Tibial nerve (tissue), 4 donors: ENCODE measurements around the gene C2. TPM values are rescaled to one million over a fixed set of nuclear protein-coding genes. Genes with fewer than 3 reads are reported as not detected.

ENCODE experiments used
- DNase-seq, 2 donors: peaks; one replicate each; pipeline ENCODE4 v3.0.0-alpha.2; 2019; ENCODE audit warnings: low spot score in 2 of 2
- H3K27ac ChIP-seq, 4 donors: fragments of 200-600 bp; sonication (generic) in 3 of 4; one replicate each; pipeline ENCODE4 v1.5.1; 2017 to 2019; ENCODE audit warnings: mild to moderate bottlenecking in 1 of 4
- H3K27me3 ChIP-seq, 2 donors: fragments of 200-600 bp; sonication (generic) in 1 of 2; one replicate each; pipeline versions ENCODE4 v1.5.1 to v1.6.0; 2017 to 2019
- H3K36me3 ChIP-seq, 3 donors: fragments of 200-600 bp; sonication (generic); one replicate each; pipeline ENCODE4 v1.5.1; 2018 to 2019
- H3K4me1 ChIP-seq, 4 donors: fragments of 200-600 bp; sonication (generic) in 3 of 4; one replicate each; pipeline ENCODE4 v1.5.1; 2017 to 2019
- H3K4me3 ChIP-seq, 4 donors: fragments of 200-600 bp; sonication (generic) in 3 of 4; one replicate each; pipeline ENCODE4 v1.5.1; 2017 to 2019; ENCODE audit warnings: mild to moderate bottlenecking in 1 of 4, moderate library complexity in 1 of 4
- H3K9me3 ChIP-seq, 4 donors: fragments of 200-600 bp; sonication (generic) in 3 of 4; one replicate each; pipeline ENCODE4 v1.5.1; 2017 to 2019
- EP300 ChIP-seq, 2 donors: sonication (generic); formaldehyde crosslinking; IDR thresholded peaks; one replicate each; pipeline ENCODE4 v1.6.1; 2017; ENCODE audit warnings: antibody characterized with exemption in 2 of 2, mild to moderate bottlenecking in 1 of 2
- POLR2A ChIP-seq, 2 donors: fragments of 450-650 bp; IDR thresholded peaks; one replicate each; pipeline ENCODE4 v1.6.1; 2017; ENCODE audit warnings: antibody characterized with exemption in 2 of 2, mild to moderate bottlenecking in 2 of 2, moderate library complexity in 2 of 2
- WGBS, 2 donors: methylation state at CpG; one replicate each; pipeline ENCODE4 v1.1.5; 2018; 5-methylcytosine and 5-hydroxymethylcytosine counted together
- total RNA-seq, 4 donors: library from RNA; depleted of rRNA; stranded (reverse); fragments of >200 nt; gene quantifications; one replicate each; pipeline ENCODE4 v1.1.0, GENCODE V29; 2016
- TF ChIP-seq, protein P1 (sequence below), 5 experiments: fragments of 200-600 bp in 3 of 5; fragments of 450-650 bp in 2 of 5; sonication (generic) in 3 of 5; IDR thresholded peaks; one replicate each; pipeline ENCODE4 v1.5.1; 2016 to 2019; ENCODE audit warnings: antibody characterized with exemption in 5 of 5, mild to moderate bottlenecking in 3 of 5, moderate library complexity in 2 of 5

C2 gene
- total RNA-seq, 4 donors from 2014 or later: 4.6 to 17.4 (median 6.1) TPM

DNA sequence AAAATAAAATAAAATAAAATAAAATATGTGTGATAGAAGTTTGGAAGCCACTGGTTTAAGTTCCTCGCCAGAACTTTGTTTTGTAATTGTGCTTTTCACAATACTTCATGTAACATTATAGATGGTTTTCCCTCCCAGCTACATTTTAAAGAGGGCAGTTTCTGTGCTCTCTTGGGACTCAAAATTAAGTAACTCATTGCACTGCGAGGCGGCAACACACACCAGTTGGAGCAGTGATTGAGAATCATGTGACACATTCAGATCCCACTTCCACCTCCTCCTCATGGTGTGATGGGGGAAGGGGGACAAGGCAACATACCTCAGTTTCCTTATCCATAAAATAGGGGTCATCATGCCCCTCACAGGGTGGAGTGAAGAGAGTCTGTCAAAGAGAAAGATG, 7.5 kb downstream of the C2 start:
- Histone ChIP-seq H3K4me3 (no peak overlapping the region), H3K36me3 (no peaks in the 10 kb centered on the region), H3K4me1 (no peaks in the 10 kb centered on the region), H3K9me3 (no peaks in the 10 kb centered on the region), H3K27me3 (no peaks in the 10 kb centered on the region), H3K27ac (no peak overlapping the region)
- WGBS, 2 donors: 73 to 76% methylated on average over 3 of the region's 3 CpGs
- TF ChIP-seq, protein P1, sequence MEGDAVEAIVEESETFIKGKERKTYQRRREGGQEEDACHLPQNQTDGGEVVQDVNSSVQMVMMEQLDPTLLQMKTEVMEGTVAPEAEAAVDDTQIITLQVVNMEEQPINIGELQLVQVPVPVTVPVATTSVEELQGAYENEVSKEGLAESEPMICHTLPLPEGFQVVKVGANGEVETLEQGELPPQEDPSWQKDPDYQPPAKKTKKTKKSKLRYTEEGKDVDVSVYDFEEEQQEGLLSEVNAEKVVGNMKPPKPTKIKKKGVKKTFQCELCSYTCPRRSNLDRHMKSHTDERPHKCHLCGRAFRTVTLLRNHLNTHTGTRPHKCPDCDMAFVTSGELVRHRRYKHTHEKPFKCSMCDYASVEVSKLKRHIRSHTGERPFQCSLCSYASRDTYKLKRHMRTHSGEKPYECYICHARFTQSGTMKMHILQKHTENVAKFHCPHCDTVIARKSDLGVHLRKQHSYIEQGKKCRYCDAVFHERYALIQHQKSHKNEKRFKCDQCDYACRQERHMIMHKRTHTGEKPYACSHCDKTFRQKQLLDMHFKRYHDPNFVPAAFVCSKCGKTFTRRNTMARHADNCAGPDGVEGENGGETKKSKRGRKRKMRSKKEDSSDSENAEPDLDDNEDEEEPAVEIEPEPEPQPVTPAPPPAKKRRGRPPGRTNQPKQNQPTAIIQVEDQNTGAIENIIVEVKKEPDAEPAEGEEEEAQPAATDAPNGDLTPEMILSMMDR (IDR thresholded peaks at IDR 0.05): no peak
- TF ChIP-seq EP300 (IDR thresholded peaks at IDR 0.05) (no peak), POLR2A (IDR thresholded peaks at IDR 0.05) (no peak)
- DNase-seq: no peak

DNA sequence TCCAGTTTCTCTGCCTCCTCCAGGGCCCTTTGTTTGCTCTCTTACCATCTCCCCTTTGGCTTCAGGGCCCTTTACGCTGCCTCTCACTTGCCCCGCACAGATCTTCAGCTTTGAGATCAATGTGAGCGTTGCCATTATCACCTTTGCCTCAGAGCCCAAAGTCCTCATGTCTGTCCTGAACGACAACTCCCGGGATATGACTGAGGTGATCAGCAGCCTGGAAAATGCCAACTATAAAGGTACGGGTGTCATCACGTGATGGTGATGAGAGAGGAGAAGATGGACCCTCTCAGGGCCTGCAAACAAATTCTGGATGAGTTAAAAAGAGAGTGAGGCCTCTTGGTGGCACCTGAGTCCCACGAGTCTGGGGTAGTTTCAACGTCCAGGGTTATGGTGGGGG, 8.3 kb downstream of the C2 start:
- H3K27me3 ChIP-seq: no peaks in the 10 kb centered on the region
- no peak for DNase-seq
- H3K27ac ChIP-seq: no peak overlapping the region
- no peak overlapping the region for H3K4me3 ChIP-seq
- 74 to 82% methylated on average over 9 of the region's 9 CpGs for WGBS, 2 donors
- H3K36me3 ChIP-seq: no peaks in the 10 kb centered on the region
- no peaks in the 10 kb centered on the region for H3K9me3 ChIP-seq
- TF ChIP-seq, protein P1 (IDR thresholded peaks at IDR 0.05): no peak
- no peak for TF ChIP-seq POLR2A (IDR thresholded peaks at IDR 0.05)
- TF ChIP-seq EP300 (IDR thresholded peaks at IDR 0.05): no peak
- no peaks in the 10 kb centered on the region for H3K4me1 ChIP-seq

DNA sequence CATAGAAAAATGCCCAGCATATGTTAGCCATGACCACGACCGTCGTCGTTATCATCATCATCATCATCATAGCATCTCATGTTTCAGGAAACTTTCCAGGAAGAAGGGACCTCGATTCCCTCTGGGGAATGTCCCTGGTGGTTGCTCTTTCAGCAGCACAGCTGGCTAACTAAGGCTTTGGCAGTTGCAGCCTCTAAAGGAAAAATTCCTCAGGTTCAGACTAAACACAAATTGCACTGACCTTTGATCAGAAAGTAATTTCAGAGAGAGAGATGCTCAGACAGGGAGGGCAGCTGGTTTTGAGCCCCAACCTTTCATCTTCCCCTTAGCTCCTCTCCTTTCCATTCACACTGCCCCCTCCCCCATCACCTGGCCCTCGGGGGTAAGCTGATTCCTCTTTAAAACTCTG, 12.7 kb downstream of the C2 start:
- Histone ChIP-seq H3K9me3 (no peaks in the 10 kb centered on the region), H3K36me3 (no peaks in the 10 kb centered on the region), H3K27ac (no peak overlapping the region), H3K27me3 (no peaks in the 10 kb centered on the region), H3K4me3 (no peak overlapping the region), H3K4me1 (peaks cover 0 to 7% (median 6%) of the 10 kb centered on the region in 4 donors)
- DNase-seq: no peak
- no peak for TF ChIP-seq EP300 (IDR thresholded peaks at IDR 0.05)
- no peak for TF ChIP-seq POLR2A (IDR thresholded peaks at IDR 0.05)
- TF ChIP-seq, protein P1 (IDR thresholded peaks at IDR 0.05): no peak
- 15 to 16% methylated on average over 6 of the region's 6 CpGs for WGBS, 2 donors

DNA sequence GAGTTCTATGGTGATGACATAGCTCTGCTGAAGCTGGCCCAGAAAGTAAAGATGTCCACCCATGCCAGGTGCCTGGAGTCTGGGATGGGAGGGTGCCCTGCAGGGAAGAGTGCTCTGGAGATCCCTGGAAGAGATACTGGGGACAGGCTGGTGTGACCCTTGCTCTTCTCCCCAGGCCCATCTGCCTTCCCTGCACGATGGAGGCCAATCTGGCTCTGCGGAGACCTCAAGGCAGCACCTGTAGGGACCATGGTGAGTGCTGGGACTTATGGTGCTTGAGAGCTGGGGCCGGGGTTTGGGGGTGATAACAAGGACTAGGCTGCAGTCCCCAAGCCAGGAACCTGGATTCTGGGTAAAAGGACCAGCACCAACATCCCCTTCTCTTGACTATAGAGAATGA, 16.2 kb downstream of the C2 start:
- Histone ChIP-seq H3K4me1 (peaks cover 0 to 28% (median 12%) of the 10 kb centered on the region in 4 donors), H3K27ac (no peak overlapping the region), H3K4me3 (no peak overlapping the region), H3K36me3 (no peaks in the 10 kb centered on the region), H3K9me3 (no peaks in the 10 kb centered on the region), H3K27me3 (no peaks in the 10 kb centered on the region)
- DNase-seq: no peak
- 84% methylated on average over 3 of the region's 3 CpGs; no CpG with 5 or more reads in 1 of the 2 donors for WGBS, 2 donors
- no peak for TF ChIP-seq POLR2A (IDR thresholded peaks at IDR 0.05)
- no peak for TF ChIP-seq EP300 (IDR thresholded peaks at IDR 0.05)
- TF ChIP-seq, protein P1 (IDR thresholded peaks at IDR 0.05): no peak

DNA sequence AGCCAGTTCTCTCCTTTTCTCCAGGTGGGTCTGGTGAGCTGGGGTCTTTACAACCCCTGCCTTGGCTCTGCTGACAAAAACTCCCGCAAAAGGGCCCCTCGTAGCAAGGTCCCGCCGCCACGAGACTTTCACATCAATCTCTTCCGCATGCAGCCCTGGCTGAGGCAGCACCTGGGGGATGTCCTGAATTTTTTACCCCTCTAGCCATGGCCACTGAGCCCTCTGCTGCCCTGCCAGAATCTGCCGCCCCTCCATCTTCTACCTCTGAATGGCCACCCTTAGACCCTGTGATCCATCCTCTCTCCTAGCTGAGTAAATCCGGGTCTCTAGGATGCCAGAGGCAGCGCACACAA, 17.6 kb downstream of the C2 start:
- no peaks in the 10 kb centered on the region for H3K9me3 ChIP-seq
- WGBS, 2 donors: 76 to 82% methylated on average over 9 of the region's 9 CpGs

More for the DNA sequence above, 17.6 kb downstream of the C2 start:
- no peaks in the 10 kb centered on the region for H3K36me3 ChIP-seq
- H3K27ac ChIP-seq: peak overlapping the region; percentile 56 to 89 (median 86)
- H3K4me1 ChIP-seq: peaks cover 0 to 28% (median 12%) of the 10 kb centered on the region in 4 donors
- H3K27me3 ChIP-seq: no peaks in the 10 kb centered on the region
- peak overlapping the region in 2 of 4 donors; percentile 22 to 36 for H3K4me3 ChIP-seq
- no peak for DNase-seq
- no peak for TF ChIP-seq EP300 (IDR thresholded peaks at IDR 0.05)
- no peak for TF ChIP-seq POLR2A (IDR thresholded peaks at IDR 0.05)
- TF ChIP-seq, protein P1 (IDR thresholded peaks at IDR 0.05): no peak
